GM12872 (cell line): Measurements from ENCODE around the gene SVOP.

Source experiments
- TF ChIP-seq, protein P1 (sequence below): IDR thresholded peaks from 3 replicates; pipeline ENCODE4 v1.5.1; 2011; ENCODE audit warnings: low read depth, mild to moderate bottlenecking, low read length, moderate library complexity; ENCODE audit not compliant: insufficient read depth

The SVOP gene

DNA sequence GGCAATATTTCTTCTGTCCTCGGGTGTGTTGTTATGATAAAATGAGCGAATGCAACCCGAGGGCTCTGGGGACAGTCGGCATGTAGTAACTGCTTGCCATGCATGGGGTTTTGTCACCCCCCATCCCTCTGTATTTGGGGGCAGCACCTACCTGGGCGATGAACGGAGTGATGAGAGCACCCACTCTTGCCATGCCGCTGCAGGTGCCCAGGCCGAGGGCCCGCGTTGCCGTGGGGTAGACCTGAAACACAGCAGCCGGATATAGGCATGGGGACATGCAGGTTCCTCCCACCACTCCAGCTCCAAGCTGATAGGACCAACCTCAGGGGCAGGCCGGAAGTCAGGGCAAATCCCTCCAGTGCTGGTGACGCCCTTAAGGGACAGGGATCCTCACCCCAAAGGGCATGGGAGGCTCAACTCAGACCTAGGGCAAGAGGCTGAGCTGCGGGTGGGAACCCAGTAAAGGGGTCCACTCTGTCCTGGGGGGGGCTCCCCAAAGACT, 105.2 kb downstream of the SVOP start:
- TF ChIP-seq, protein P1, sequence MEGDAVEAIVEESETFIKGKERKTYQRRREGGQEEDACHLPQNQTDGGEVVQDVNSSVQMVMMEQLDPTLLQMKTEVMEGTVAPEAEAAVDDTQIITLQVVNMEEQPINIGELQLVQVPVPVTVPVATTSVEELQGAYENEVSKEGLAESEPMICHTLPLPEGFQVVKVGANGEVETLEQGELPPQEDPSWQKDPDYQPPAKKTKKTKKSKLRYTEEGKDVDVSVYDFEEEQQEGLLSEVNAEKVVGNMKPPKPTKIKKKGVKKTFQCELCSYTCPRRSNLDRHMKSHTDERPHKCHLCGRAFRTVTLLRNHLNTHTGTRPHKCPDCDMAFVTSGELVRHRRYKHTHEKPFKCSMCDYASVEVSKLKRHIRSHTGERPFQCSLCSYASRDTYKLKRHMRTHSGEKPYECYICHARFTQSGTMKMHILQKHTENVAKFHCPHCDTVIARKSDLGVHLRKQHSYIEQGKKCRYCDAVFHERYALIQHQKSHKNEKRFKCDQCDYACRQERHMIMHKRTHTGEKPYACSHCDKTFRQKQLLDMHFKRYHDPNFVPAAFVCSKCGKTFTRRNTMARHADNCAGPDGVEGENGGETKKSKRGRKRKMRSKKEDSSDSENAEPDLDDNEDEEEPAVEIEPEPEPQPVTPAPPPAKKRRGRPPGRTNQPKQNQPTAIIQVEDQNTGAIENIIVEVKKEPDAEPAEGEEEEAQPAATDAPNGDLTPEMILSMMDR: no peak

DNA sequence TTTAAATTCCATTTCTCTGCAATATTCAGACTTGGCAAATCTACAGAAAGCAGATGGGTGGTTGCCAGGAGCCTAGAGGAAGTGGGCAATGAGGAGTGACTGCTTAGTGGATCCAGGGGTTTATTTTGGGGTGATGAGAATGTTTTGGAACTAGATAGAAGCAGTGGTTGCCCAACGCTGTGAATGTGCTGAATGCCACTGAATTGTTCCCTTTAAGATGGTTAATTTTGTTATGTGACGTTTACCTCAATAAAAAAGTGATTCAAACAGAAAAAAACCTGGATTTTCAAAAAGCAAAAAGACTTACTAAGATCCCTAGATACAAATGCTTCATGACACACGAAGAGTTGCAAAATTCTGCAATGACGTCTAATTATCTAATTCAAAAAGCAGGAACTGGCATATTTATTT, 106.7 kb downstream of the SVOP start:
- TF ChIP-seq, protein P1: no peak

DNA sequence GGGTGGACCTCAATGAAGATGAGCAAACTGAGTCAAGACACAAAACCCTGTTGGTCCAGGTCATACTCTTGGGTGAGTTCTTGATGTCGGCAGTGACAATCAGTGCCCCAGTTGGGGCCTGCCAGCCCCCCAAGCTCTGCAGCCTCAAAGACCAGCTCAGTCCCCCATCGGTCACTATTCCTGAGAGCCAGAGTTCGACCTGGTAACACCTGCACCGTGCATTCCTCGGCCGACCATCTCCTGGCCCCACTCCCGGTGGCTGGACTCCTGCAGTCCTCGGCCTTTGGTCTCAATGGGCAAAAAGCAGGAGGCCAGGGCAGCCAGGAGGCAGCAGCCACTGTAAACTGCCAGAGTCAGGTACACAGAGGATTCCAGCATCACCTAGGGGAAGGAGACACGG, 108.5 kb downstream of the SVOP start:
- TF ChIP-seq, protein P1: no peak

DNA sequence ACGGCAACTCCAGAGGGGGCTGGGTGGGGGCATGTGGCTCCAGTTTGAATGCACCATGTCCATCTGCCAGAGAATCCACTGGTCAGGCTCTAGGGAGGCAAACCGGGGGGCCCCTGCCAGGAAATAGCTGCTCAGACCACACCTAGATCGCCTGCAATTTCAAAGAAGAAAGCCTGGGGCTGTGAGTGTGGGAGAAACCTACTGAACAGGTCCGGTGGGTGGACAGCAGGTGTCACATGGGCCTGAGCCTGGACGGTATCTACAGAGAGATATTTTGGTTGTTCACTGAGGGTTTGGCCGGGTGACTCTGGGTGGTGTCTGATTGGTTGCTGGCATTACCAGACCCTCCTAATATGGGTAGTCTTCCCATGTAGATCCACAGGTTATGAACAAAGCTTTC, 109.0 kb downstream of the SVOP start:
- TF ChIP-seq, protein P1: no peak

DNA sequence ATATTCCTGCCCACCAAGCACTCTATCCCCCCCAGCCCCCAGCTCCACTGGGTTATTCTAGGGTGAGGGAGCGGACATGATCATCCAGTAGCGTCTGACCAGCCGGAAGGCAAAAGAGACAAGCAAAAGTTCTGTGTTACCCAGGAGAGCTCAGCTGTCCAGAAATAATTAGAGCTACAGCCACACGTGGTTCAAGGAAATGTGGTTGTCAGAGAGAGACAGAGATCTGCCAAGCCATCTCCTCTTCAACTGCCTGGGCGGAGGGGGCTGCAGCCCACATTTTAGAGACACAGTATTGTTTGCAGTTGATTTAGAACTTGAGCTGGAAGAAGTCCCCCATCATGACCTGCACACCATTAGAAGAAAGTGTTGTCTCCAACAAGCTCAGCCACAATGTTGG, 110.5 kb downstream of the SVOP start:
- TF ChIP-seq, protein P1: no peak

DNA sequence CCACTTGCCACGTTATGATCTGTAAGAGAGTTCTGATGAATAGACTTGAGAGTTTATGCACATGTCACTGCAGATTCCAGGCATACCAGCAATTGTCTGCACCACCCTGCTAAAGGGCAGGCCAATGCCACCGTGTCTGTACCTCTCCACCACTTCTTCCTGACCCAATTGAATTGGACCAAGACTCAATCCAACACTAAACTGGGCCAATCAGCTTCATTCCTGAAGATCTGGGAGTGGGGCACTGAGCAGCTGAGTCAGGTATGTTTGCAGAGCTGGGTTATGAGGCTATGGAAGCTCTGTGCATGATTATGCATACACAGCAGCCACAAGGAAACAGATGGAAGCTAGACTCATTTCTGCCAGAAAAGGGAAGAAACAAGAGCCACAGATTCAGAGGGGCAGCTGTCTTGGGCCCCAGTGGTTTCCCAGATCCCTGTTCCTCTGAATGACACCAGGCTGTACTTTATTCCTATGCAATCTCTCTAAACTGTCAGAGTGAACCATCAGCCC, 113.0 kb downstream of the SVOP start:
- TF ChIP-seq, protein P1: no peak

DNA sequence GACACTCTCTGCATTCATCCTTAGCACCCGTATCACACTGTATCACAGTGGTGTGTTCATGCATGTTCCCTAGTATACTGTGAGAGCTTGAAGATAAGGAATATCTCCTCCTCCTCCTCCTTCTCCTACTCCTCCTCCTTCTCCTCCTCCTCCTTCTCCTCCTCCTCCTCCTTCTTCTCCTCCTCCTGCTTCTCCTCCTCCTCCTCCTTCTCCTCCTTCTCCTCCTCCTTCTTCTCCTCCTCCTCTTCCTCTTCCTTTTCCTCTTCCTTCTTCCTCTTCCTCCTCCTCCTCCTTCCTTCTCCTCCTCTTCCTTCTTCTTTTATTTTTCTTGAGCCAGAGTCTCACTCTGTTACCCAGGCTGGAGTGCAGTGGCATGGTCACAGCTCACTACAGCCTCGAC, 113.9 kb downstream of the SVOP start:
- TF ChIP-seq, protein P1: no peak

DNA sequence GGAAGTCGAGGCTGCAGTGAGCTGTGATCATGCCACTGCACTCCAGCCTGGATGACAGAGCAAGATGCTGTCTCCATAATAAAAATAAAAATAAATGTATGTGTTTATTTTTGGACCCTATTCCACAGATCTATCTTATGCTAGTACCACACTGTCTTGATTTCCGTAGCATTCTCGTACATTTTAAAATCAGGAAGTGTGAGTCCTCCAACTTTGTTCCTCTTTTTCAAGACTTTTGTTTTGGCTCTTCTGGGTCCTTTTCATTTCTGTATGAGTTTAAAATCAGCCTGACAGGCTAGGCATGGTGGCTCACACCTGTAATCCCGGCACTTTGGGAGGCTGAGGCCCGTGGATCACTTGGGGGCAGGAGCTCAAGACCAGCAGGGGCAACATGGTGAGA, 115.1 kb downstream of the SVOP start:
- TF ChIP-seq, protein P1: no peak
